LNCaP clone FGC (cell line): ENCODE results near the gene ST6GALNAC5.

Experiments
- DNase-seq: peaks from one replicate; pipeline ENCODE4 v3.0.0-alpha.2; 2011; ENCODE audit warnings: low read depth
- H3K4me3 ChIP-seq: 2 replicates; pipeline ENCODE4 v1.5.1; 2011; ENCODE audit warnings: mild to moderate bottlenecking, low read depth, low read length, control low read depth
- CTCF ChIP-seq: IDR thresholded peaks from 2 replicates; pipeline ENCODE4 v1.5.1; 2012; ENCODE audit warnings: mild to moderate bottlenecking; ENCODE audit not compliant: control insufficient read depth, insufficient read depth; ENCODE audit errors: extremely low read depth

ST6GALNAC5 gene

GRCh38 chr1:76854255-76854654 is 13.0 kb upstream of the ST6GALNAC5 start:
- no peak for TF ChIP-seq CTCF
- H3K4me3 ChIP-seq, result no peak overlapping the region
- no peak for DNase-seq

GRCh38 chr1:76856104-76856503 is 11.2 kb upstream of the ST6GALNAC5 start:
- peak; percentile 72 for DNase-seq

GRCh38 chr1:76857138-76857537 is 10.1 kb upstream of the ST6GALNAC5 start:
- DNase-seq, result no peak
- no peak overlapping the region for H3K4me3 ChIP-seq
- TF ChIP-seq CTCF, result no peak

More at GRCh38 chr1:76856104-76856503, 11.2 kb upstream of the ST6GALNAC5 start:
- TF ChIP-seq CTCF, result no peak
- no peak overlapping the region for H3K4me3 ChIP-seq

- TF ChIP-seq CTCF, result no peak
- no peak for DNase-seq
- no peak overlapping the region for H3K4me3 ChIP-seq
Measured at GRCh38 chr1:76857973-76858372, 9.3 kb upstream of the ST6GALNAC5 start.

GRCh38 chr1:76861149-76861548 is 6.1 kb upstream of the ST6GALNAC5 start:
- TF ChIP-seq CTCF, result no peak
- DNase-seq, result no peak
- no peak overlapping the region for H3K4me3 ChIP-seq

DNA sequence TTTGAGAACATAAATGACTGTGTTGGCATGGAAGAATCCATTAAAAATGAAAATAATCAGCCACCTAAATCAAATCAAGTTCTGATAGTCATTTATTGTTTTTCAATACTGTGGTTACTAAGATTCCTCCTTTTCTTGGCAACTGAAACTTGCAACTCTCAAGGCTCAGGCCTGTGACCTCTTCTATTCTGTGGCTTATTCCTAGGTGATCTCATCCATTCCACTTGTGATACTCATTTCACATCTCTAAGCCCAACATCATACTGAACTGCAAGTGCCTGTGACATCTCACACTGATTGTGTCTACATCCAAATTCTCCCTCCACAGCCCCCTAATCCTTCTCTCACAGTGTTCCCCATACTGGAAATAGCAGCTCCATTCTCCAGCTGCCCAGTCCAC is 4.8 kb upstream of the ST6GALNAC5 start:
- no peak for DNase-seq
- no peak for TF ChIP-seq CTCF

DNA sequence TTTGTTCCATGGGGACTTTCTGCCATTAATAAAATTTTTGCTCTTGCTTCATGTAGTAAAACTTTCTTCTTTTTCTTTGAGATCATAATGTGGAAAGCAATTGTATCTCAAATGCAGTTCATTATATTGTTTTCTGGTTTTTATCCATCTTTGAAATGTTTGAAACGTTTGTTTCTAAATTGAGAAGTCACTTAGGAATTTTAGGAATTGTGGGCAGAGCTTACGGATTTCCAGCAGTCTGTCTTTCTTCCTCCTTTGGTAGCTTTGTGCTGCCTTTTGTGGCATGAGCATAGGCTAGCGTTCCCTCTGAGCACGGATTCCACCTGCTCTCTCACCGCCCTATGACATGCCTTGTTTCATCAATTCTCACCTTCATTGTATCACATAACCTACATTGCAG is 2.9 kb upstream of the ST6GALNAC5 start:
- no peak for TF ChIP-seq CTCF
- no peak overlapping the region for H3K4me3 ChIP-seq
- no peak for DNase-seq

More for the DNA sequence above, 4.8 kb upstream of the ST6GALNAC5 start:
- H3K4me3 ChIP-seq, result no peak overlapping the region
